DND-41 (cell line): ENCODE data around the gene THSD4.
A peak's percentile ranks its signal among the peaks of the same experiment; 100 is the strongest.

ENCODE experiments used
- ATAC-seq: fragments of 200-7000 bp; cut with Tn5 transposase; 3 replicates; pipeline ENCODE4 v1.9.1; 2021; ENCODE audit warnings: low read depth; ENCODE audit not compliant: insufficient read depth
- DNase-seq: peaks from one replicate; pipeline ENCODE4 v3.0.0-alpha.2; 2020
- H2AFZ ChIP-seq: 2 replicates; pipeline ENCODE4 v1.6.0; 2012; ENCODE audit warnings: low read depth, low read length
- H3K27ac ChIP-seq: 2 replicates; pipeline ENCODE4 v1.5.1; 2012; ENCODE audit warnings: low read length, inconsistent platforms
- H3K27me3 ChIP-seq: fragments of 200-600 bp; sonication (generic); 2 replicates; pipeline ENCODE4 v1.6.0; 2012; ENCODE audit warnings: low read length, mild to moderate bottlenecking, inconsistent platforms; ENCODE audit not compliant: insufficient read depth, poor library complexity
- H3K36me3 ChIP-seq: 2 replicates; pipeline ENCODE4 v1.5.1; 2012; ENCODE audit warnings: low read length, inconsistent platforms; ENCODE audit not compliant: insufficient read depth
- H3K4me1 ChIP-seq: 2 replicates; pipeline ENCODE4 v1.5.1; 2012; ENCODE audit warnings: mild to moderate bottlenecking, low read length; ENCODE audit not compliant: insufficient read depth
- H3K4me2 ChIP-seq: 2 replicates; pipeline ENCODE4 v1.6.0; 2012; ENCODE audit warnings: mild to moderate bottlenecking, moderate library complexity, low read length, inconsistent platforms; ENCODE audit not compliant: insufficient read depth
- H3K4me3 ChIP-seq, 2 experiments: fragments of 200-600 bp in 1 of 2; shearing (Covaris generic) in 1 of 2; 2 replicates each; pipeline ENCODE4 v1.5.1; 2012 to 2016; ENCODE audit warnings: inconsistent platforms in 2 of 2, low read length in 2 of 2, mild to moderate bottlenecking in 2 of 2, low read depth in 1 of 2, moderate library complexity in 1 of 2
- H3K79me2 ChIP-seq: 2 replicates; pipeline ENCODE4 v1.6.0; 2012; ENCODE audit warnings: low read length, inconsistent platforms; ENCODE audit not compliant: insufficient read depth
- H3K9ac ChIP-seq: 2 replicates; pipeline ENCODE4 v1.6.0; 2012; ENCODE audit warnings: low read depth, mild to moderate bottlenecking, inconsistent platforms, low read length, moderate library complexity
- H3K9me3 ChIP-seq: 2 replicates; pipeline ENCODE4 v1.5.1; 2012; ENCODE audit warnings: low read length, moderate library complexity, mild to moderate bottlenecking, inconsistent platforms; ENCODE audit not compliant: insufficient read depth, severe bottlenecking
- H4K20me1 ChIP-seq: 2 replicates; pipeline ENCODE4 v1.6.0; 2012; ENCODE audit warnings: low read length; ENCODE audit not compliant: insufficient read depth
- CTCF ChIP-seq: IDR thresholded peaks from 2 replicates; pipeline ENCODE4 v1.5.1; 2012; ENCODE audit warnings: borderline replicate concordance, low read length, moderate library complexity, mild to moderate bottlenecking; ENCODE audit not compliant: poor library complexity, severe bottlenecking; ENCODE audit errors: extremely low read depth
- EZH2 ChIP-seq: IDR thresholded peaks from 3 replicates; pipeline ENCODE4 v1.6.1; 2012; ENCODE audit warnings: borderline replicate concordance, low read depth, mild to moderate bottlenecking, moderate library complexity, low read length, inconsistent platforms; ENCODE audit not compliant: severe bottlenecking

THSD4 gene

GRCh38 chr15:71291723-71292122 lies 176.5 kb downstream of the THSD4 start:
- ATAC-seq: peak; percentile 100
- TF ChIP-seq CTCF (no peak), EZH2 (no peak)
- Histone ChIP-seq H2AFZ (no peak overlapping the region), H3K9ac (no peak overlapping the region), H3K27me3 (no peaks in the 10 kb centered on the region), H3K36me3 (no peaks in the 10 kb centered on the region), H3K79me2 (no peaks in the 10 kb centered on the region), H3K4me2 (no peak overlapping the region), H4K20me1 (no peaks in the 10 kb centered on the region), H3K4me1 (peaks cover 11% of the 10 kb centered on the region), H3K27ac (no peak overlapping the region), H3K4me3 (no peak overlapping the region), H3K9me3 (no peaks in the 10 kb centered on the region)
- DNase-seq: peak; percentile 64

GRCh38 chr15:71293723-71294122 lies 178.5 kb downstream of the THSD4 start:
- no peak for ATAC-seq
- Histone ChIP-seq H3K4me1 (peaks cover 11% of the 10 kb centered on the region), H3K4me2 (no peak overlapping the region), H2AFZ (no peak overlapping the region), H3K9me3 (no peaks in the 10 kb centered on the region), H3K79me2 (no peaks in the 10 kb centered on the region), H3K27me3 (no peaks in the 10 kb centered on the region), H4K20me1 (no peaks in the 10 kb centered on the region), H3K36me3 (no peaks in the 10 kb centered on the region), H3K9ac (no peak overlapping the region), H3K4me3 (no peak overlapping the region), H3K27ac (no peak overlapping the region)
- DNase-seq: no peak
- TF ChIP-seq CTCF (no peak), EZH2 (no peak)

GRCh38 chr15:71294251-71294910 lies 179.1 kb downstream of the THSD4 start:
- H3K4me2 ChIP-seq: no peak overlapping the region
- no peaks in the 10 kb centered on the region for H3K79me2 ChIP-seq
- no peaks in the 10 kb centered on the region for H3K36me3 ChIP-seq
- H4K20me1 ChIP-seq: no peaks in the 10 kb centered on the region
- H2AFZ ChIP-seq: no peak overlapping the region
- peaks cover 11% of the 10 kb centered on the region for H3K4me1 ChIP-seq
- no peak for TF ChIP-seq EZH2
- H3K4me3 ChIP-seq: no peak overlapping the region
- no peaks in the 10 kb centered on the region for H3K9me3 ChIP-seq
- no peaks in the 10 kb centered on the region for H3K27me3 ChIP-seq
- H3K9ac ChIP-seq: no peak overlapping the region
- ATAC-seq: no peak
- no peak overlapping the region for H3K27ac ChIP-seq
- no peak for DNase-seq

GRCh38 chr15:71294911-71295602 lies 179.8 kb downstream of the THSD4 start:
- H3K36me3 ChIP-seq: no peaks in the 10 kb centered on the region
- no peak overlapping the region for H3K9ac ChIP-seq
- DNase-seq: no peak
- no peaks in the 10 kb centered on the region for H4K20me1 ChIP-seq
- TF ChIP-seq CTCF (no peak), EZH2 (no peak)
- no peak for ATAC-seq
- H3K27ac ChIP-seq: no peak overlapping the region
- H3K4me2 ChIP-seq: no peak overlapping the region
- H3K27me3 ChIP-seq: no peaks in the 10 kb centered on the region
- H3K4me1 ChIP-seq: peaks cover 11% of the 10 kb centered on the region
- H3K4me3 ChIP-seq: no peak overlapping the region
- H3K79me2 ChIP-seq: no peaks in the 10 kb centered on the region
- H3K9me3 ChIP-seq: no peaks in the 10 kb centered on the region
- H2AFZ ChIP-seq: no peak overlapping the region
